SU-DHL-6 (cell line): Measurements from ENCODE around the gene GPN2.

ENCODE experiments used
- EZH2phosphoT487 ChIP-seq: fragments of 200-600 bp; sonication (generic), shearing (Covaris generic); conservative IDR thresholded peaks from 2 replicates; pipeline ENCODE4 v1.6.1; 2018; ENCODE audit warnings: mild to moderate bottlenecking, antibody characterized with exemption, low read length, moderate library complexity, mixed read lengths
- TF ChIP-seq, protein P1 (sequence below): fragments of 200-600 bp; sonication (generic); IDR thresholded peaks from one replicate; pipeline ENCODE4 v1.5.1; 2017; ENCODE audit warnings: antibody characterized with exemption, mild to moderate bottlenecking, low read length, moderate library complexity; ENCODE audit not compliant: insufficient read depth, poor library complexity, severe bottlenecking

GRCh38 chr1:26854906-26855305, 35.2 kb downstream of the GPN2 start:
- TF ChIP-seq EZH2phosphoT487 = no peak
- TF ChIP-seq, protein P1, sequence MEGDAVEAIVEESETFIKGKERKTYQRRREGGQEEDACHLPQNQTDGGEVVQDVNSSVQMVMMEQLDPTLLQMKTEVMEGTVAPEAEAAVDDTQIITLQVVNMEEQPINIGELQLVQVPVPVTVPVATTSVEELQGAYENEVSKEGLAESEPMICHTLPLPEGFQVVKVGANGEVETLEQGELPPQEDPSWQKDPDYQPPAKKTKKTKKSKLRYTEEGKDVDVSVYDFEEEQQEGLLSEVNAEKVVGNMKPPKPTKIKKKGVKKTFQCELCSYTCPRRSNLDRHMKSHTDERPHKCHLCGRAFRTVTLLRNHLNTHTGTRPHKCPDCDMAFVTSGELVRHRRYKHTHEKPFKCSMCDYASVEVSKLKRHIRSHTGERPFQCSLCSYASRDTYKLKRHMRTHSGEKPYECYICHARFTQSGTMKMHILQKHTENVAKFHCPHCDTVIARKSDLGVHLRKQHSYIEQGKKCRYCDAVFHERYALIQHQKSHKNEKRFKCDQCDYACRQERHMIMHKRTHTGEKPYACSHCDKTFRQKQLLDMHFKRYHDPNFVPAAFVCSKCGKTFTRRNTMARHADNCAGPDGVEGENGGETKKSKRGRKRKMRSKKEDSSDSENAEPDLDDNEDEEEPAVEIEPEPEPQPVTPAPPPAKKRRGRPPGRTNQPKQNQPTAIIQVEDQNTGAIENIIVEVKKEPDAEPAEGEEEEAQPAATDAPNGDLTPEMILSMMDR = no peak
